RWPE1 (cell line): ENCODE results near the gene PRKRIP1.
A peak's percentile ranks its signal among the peaks of the same experiment; 100 is the strongest.

Experiments used
- CTCF ChIA-PET: fragments of 350-600 bp; sonication (Branson Sonifier 250); formaldehyde crosslinking; extraction: SDS; loops from one replicate; lab custom pipeline; 2021; lab: Yijun Ruan, JAX
- POLR2A ChIA-PET: fragments of 400-600 bp; formaldehyde crosslinking; extraction: SDS; loops from one replicate; lab custom pipeline; 2020; ENCODE audit warnings: antibody characterized with exemption; ENCODE audit not compliant: low non-redundant PET; lab: Yijun Ruan, JAX
- DNase-seq: peaks from one replicate; pipeline ENCODE4 v3.0.0; 2012; ENCODE audit warnings: low spot score
- H3K27ac ChIP-seq: fragments of 450-650 bp; 2 replicates; pipeline ENCODE4 v1.5.1; 2017
- TF ChIP-seq, protein P1 (sequence below): fragments of 450-650 bp; conservative IDR thresholded peaks from 2 replicates; pipeline ENCODE4 v1.5.1; 2017; ENCODE audit warnings: low read depth, mild to moderate bottlenecking

Gene PRKRIP1

GRCh38 chr7:102439963-102440795 lies 44.0 kb downstream of the PRKRIP1 start:
- TF ChIP-seq, protein P1, sequence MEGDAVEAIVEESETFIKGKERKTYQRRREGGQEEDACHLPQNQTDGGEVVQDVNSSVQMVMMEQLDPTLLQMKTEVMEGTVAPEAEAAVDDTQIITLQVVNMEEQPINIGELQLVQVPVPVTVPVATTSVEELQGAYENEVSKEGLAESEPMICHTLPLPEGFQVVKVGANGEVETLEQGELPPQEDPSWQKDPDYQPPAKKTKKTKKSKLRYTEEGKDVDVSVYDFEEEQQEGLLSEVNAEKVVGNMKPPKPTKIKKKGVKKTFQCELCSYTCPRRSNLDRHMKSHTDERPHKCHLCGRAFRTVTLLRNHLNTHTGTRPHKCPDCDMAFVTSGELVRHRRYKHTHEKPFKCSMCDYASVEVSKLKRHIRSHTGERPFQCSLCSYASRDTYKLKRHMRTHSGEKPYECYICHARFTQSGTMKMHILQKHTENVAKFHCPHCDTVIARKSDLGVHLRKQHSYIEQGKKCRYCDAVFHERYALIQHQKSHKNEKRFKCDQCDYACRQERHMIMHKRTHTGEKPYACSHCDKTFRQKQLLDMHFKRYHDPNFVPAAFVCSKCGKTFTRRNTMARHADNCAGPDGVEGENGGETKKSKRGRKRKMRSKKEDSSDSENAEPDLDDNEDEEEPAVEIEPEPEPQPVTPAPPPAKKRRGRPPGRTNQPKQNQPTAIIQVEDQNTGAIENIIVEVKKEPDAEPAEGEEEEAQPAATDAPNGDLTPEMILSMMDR, result no peak
- ChIA-PET CTCF (interaction anchor here (1.0 kb wide), 1 partner anchor 11 kb away, joined by 4 read pairs; no protein-coding TSS in a partner anchor), POLR2A (no interaction called here)
- H3K27ac ChIP-seq, result peak overlapping the region; percentile 70
- DNase-seq, result peak; percentile 87

- TF ChIP-seq, protein P1, result no peak
- ChIA-PET CTCF (no interaction called here), POLR2A (interaction anchor here (0.7 kb wide), 1 partner anchor 634 kb away, joined by 7 read pairs; no protein-coding TSS in a partner anchor)
- no peak for DNase-seq
- H3K27ac ChIP-seq, result peak overlapping the region; percentile 25; the same call in 1 of the 2 replicates
Observed at GRCh38 chr7:102444961-102445673, 49.0 kb downstream of the PRKRIP1 start.

GRCh38 chr7:102445674-102446071 lies 49.5 kb downstream of the PRKRIP1 start:
- POLR2A ChIA-PET, result no interaction called here
- CTCF ChIA-PET, result no interaction called here

GRCh38 chr7:102446387-102447156 lies 50.4 kb downstream of the PRKRIP1 start:
- no peak overlapping the region for H3K27ac ChIP-seq
- TF ChIP-seq, protein P1, result no peak
- POLR2A ChIA-PET, result no interaction called here
- DNase-seq, result no peak
- CTCF ChIA-PET, result no interaction called here

More at GRCh38 chr7:102445674-102446071, 49.5 kb downstream of the PRKRIP1 start:
- peak overlapping the region; percentile 25; the same call in 1 of the 2 replicates for H3K27ac ChIP-seq
- DNase-seq, result no peak
- TF ChIP-seq, protein P1, result no peak

GRCh38 chr7:102447311-102447710 lies 51.1 kb downstream of the PRKRIP1 start:
- POLR2A ChIA-PET, result no interaction called here
- TF ChIP-seq, protein P1, result no peak
- CTCF ChIA-PET, result no interaction called here

GRCh38 chr7:102449136-102449535 lies 53.0 kb downstream of the PRKRIP1 start:
- ChIA-PET POLR2A (no interaction called here), CTCF (no interaction called here)

More at GRCh38 chr7:102447311-102447710, 51.1 kb downstream of the PRKRIP1 start:
- no peak overlapping the region for H3K27ac ChIP-seq
- DNase-seq, result no peak

More at GRCh38 chr7:102449136-102449535, 53.0 kb downstream of the PRKRIP1 start:
- H3K27ac ChIP-seq, result no peak overlapping the region
- no peak for DNase-seq
- TF ChIP-seq, protein P1, result no peak
